ENCODE measurements around the gene ACTR2. TPM values are rescaled to one million over a fixed set of nuclear protein-coding genes. Genes with fewer than 3 reads are reported as not detected.
"Not testable (repeated sequence)": the region's sequence is repeated elsewhere in the genome, so short reads cannot be mapped to it uniquely, and the experiment has no call there.

ACTR2 gene
- total and polyA plus RNA-seq, 9 of the 15 experiments (the other 6 are each of a cell fraction or from before 2014, with no cell fraction given): 47.3 to 239 (median 108) TPM

- Histone ChIP-seq H4K20me1 (replicated peaks; ENCODE audit: control insufficient read depth, insufficient read depth, low read length) (no peaks in the 10 kb centered on the region), H3K9me1 (ENCODE audit: control insufficient read depth, insufficient read depth, low read length) (no peaks in the 10 kb centered on the region), H3K9me3 (replicated peaks; ENCODE audit: control insufficient read depth, insufficient read depth, low read depth, low read length) (no peaks in the 10 kb centered on the region), H3K4me1 (replicated peaks in 1 of 2; ENCODE audit: control insufficient read depth in 2 of 2, insufficient read depth in 2 of 2, low read length in 2 of 2) (no peaks in the 10 kb centered on the region), H3K4me3 (no peak overlapping the region), H2AFZ (ENCODE audit: low read depth, low read length) (no peak overlapping the region), H3K9ac (ENCODE audit: insufficient read depth in 1 of 2, low read depth in 2 of 2, low read length in 2 of 2) (no peak overlapping the region), H3K36me3 (ENCODE audit: control insufficient read depth, insufficient read depth, low read length) (peaks cover 70% of the 10 kb centered on the region), H3K27me3 (ENCODE audit: control insufficient read depth in 2 of 2, insufficient read depth in 2 of 2, low read length in 2 of 2) (no peaks in the 10 kb centered on the region), H3K4me2 (ENCODE audit: insufficient read depth, low read length) (no peak overlapping the region), H3K79me2 (ENCODE audit: control insufficient read depth, insufficient read depth, low read length) (peaks cover 15% of the 10 kb centered on the region; the same call in 1 of the 3 replicates), H3K27ac (ENCODE audit: extremely low read depth, low read depth, low read length) (no peak overlapping the region)
- DNase-seq (ENCODE audit: extremely low read depth in 1 of 4, low spot score in 3 of 4): no peak
- ATAC-seq: no peak
- intact Hi-C loops (cut with micrococcal nuclease): no loop called here
- TF ChIP-seq CTCF (IDR thresholded peaks at IDR 0.05 in 2 of 3, conservative IDR thresholded peaks at IDR 0.05 in 1 of 3; ENCODE audit: insufficient read depth in 2 of 3, low read depth in 1 of 3, low read length in 3 of 3): peak in 1 of 3 experiments; percentile 47; a peak in 2 of 6 replicates
- TF ChIP-seq ZBTB49 (CRISPR knock-in tag; IDR thresholded peaks at IDR 0.05; ENCODE audit: borderline replicate concordance): no peak
- no peak for FAIRE-seq
- 93% methylated on average over 1 of the region's 1 CpG for WGBS (ENCODE audit: insufficient coverage, low coverage, missing lambda C conversion rate)
- POLR2A ChIA-PET: no interaction called here
- CTCF ChIA-PET (ENCODE audit: low intra/inter-chr PET ratio): interaction anchor here (0.9 to 1.3 kb wide), 2 partner anchors 14 to 297 kb away, joined by 3 to 5 read pairs; no protein-coding TSS in a partner anchor
- BruUV-seq (replicated peaks): no TSS peak
- in situ Hi-C loops (cut with MboI): no loop called here
Measured at GRCh38 chr2:65256054-65256453, 28.4 kb downstream of the ACTR2 start.

GRCh38 chr2:65257866-65258265 lies 30.2 kb downstream of the ACTR2 start:
- H3K4me1 ChIP-seq (replicated peaks in 1 of 2; ENCODE audit: control insufficient read depth in 2 of 2, insufficient read depth in 2 of 2, low read length in 2 of 2); DNase-seq (ENCODE audit: extremely low read depth in 1 of 4, low spot score in 3 of 4); H3K9me1 ChIP-seq (ENCODE audit: control insufficient read depth, insufficient read depth, low read length); in situ Hi-C loops (cut with MboI); H3K27me3 ChIP-seq (ENCODE audit: control insufficient read depth in 2 of 2, insufficient read depth in 2 of 2, low read length in 2 of 2); H3K9ac ChIP-seq (ENCODE audit: insufficient read depth in 1 of 2, low read depth in 2 of 2, low read length in 2 of 2); intact Hi-C loops (cut with micrococcal nuclease); ATAC-seq; CTCF ChIA-PET (ENCODE audit: low intra/inter-chr PET ratio); H2AFZ ChIP-seq (ENCODE audit: low read depth, low read length); H4K20me1 ChIP-seq (replicated peaks; ENCODE audit: control insufficient read depth, insufficient read depth, low read length); H3K9me3 ChIP-seq (replicated peaks; ENCODE audit: control insufficient read depth, insufficient read depth, low read depth, low read length); H3K4me3 ChIP-seq; H3K4me2 ChIP-seq (ENCODE audit: insufficient read depth, low read length); POLR2A ChIA-PET; FAIRE-seq; BruUV-seq (replicated peaks); H3K27ac ChIP-seq (ENCODE audit: extremely low read depth, low read depth, low read length): not testable (repeated sequence)
- Histone ChIP-seq H3K36me3 (ENCODE audit: control insufficient read depth, insufficient read depth, low read length) (peaks cover 73% of the 10 kb centered on the region), H3K79me2 (ENCODE audit: control insufficient read depth, insufficient read depth, low read length) (peaks cover 20% of the 10 kb centered on the region; the same call in 1 of the 3 replicates)

Measured in K562 (cell line).